ENCODE data around the gene MAP3K1.

GRCh38 chr5:56914678-56915077 is 99.3 kb downstream of the MAP3K1 start:
- TF ChIP-seq CTCF (IDR thresholded peaks at IDR 0.05) (no peak), POLR2A (IDR thresholded peaks at IDR 0.05) (no peak)
